GM21576 (cell line): ENCODE data around the gene NUDT7.

Source experiments
- ATAC-seq: cut with Tn5 transposase; IDR thresholded peaks from one replicate; pipeline ENCODE4 v1.9.1; 2021; ENCODE audit warnings: mild to moderate bottlenecking, moderate library complexity; ENCODE audit not compliant: unreplicated experiment

The NUDT7 gene

DNA sequence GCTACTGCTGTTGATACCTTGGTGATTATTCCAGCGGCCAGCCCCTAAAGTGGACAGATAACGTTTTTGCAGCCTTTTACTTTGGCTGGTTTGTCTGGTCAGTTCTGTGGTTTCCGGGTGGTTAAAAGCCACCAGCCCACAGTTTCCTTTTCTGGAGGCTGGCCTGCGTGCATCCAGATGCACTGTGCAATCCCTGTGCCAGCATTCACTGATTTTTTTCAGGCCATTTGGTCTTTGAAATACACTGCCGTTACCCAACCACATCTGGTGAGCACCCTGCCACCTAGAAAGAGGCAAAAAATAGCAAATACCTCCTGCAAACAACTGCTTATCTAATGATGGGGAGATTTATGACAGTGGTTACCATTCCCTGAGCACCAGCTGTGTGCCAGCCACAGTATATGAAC lies 797 bp downstream of the NUDT7 start:
- ATAC-seq: peak; percentile 27

- no peak for ATAC-seq
Observed at GRCh38 chr16:77724174-77724573, 1.9 kb downstream of the NUDT7 start.

- no peak for ATAC-seq
Observed at GRCh38 chr16:77729951-77730350, 7.6 kb downstream of the NUDT7 start.

DNA sequence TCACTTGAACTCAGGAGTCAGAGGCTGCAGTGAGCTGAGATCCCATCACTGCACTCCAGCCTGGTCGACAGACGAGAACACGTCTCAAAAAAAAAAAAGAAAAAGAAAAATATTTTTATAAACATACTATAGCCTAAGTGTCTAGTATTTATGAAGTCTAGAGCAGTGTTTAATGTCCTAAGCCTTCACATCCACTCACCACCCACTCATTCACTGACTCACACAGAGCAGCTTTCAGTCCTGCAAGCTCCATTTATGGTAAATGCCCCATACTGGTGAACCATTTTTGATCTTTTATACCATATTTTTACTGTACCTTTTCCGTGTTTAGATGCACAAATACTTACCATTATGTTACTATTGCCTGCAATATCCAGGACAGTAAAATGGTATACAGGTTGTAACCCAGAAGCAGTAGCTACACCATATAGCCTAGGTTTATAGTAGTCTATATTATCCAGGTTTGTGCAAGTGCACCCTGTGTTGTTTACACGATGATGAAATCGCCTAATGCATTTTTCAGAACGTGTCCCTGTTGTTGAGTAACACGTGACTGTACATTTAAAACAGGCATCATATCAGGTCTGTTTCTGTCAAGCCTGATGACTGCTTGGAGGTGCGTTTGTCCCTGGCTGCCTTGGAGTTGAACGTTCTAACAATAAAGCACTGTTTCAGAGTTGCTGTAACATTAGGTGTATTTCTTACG lies 10.1 kb downstream of the NUDT7 start:
- no peak for ATAC-seq

GRCh38 chr16:77736879-77737278 lies 14.6 kb downstream of the NUDT7 start:
- peak; percentile 52 for ATAC-seq

DNA sequence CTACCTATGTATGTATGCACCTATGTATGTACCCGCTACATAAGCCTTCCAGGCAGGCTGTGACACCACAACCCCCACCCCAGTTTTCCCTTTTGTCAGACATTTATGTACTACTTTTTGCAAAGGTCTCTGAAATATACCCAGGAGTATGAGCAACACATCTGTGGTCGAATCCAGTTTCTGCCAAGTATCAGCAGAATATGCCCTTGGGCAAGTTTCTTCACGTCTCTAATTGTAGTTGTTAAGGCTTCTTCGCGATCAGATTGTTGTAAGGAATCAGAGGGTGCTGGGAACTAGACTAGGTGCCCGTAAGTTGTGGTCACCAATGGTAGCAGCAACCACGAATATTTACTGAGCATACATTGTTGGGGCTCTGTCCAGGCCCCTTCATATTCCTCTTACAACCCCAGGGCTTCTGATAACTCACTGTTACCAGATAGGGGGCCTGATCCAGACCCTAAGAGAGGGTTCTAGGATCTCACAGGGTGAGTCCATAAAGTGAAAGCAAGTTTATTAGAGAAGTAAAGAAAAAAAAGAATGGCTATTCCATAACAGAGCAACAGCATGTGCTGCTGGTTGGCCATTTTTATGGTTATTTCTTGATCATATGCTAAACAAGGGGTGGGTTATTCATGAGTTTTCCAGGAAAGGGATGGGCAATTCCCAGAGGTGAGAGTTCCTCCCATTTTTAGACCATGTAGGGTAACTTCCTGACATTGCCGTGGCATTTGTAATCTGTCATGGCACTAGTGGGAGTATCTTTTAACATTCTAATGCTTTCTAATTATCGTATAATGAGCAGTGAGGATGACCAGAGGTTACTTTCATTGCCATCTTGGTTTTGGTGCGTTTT lies 16.6 kb downstream of the NUDT7 start:
- ATAC-seq: no peak

DNA sequence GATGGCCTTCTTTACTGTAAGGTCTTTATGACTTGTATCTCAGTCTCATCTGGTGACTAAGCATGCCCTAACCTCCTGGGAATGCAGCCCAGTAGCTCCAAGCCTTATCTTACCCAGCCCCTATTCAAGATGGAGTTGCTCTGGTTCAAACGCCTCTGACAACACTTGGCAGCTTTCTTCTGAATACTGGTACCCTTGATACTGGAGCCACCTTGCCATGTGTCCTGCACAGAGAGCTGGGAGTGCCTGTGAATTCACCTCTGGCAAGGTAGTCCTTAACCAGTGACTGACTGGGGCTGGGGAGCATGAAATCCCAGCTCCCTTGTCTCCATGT lies 17.2 kb downstream of the NUDT7 start:
- no peak for ATAC-seq

DNA sequence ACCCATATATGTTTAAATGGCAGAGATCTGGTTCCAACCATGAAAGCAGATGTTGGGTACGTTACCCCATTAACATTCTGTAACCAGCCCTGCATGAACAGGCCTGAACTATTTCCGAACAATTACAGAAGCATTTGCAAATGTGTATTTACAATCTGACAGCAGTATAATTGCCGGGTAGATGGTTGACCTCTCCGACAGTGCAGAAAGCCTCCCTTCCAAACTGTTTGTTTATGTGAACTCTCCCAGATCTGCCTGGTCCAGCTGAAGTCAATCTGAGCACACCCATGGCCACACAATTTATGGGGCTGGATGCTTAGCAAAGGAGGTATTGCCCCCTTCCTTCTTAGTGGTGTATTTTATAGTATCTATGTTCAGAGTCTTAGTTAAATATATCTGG lies 21.8 kb downstream of the NUDT7 start:
- ATAC-seq: no peak

DNA sequence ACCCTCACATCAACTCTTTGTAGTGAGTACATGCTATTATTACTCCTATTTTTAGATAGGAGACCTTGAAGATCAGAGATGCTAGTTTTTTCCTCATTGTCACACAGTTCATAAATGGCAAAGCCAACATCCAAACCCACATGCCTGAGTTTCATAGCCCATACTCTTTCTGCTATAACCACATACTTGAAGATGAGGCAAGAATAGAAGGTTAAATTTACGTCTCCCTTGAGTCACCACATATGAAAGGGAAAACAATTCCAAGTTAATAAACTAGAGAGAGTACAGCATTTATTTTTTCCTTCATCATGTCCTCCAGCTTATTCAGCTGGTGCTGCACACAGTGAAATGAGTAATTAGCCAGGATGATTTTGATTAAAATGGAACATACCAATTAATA lies 23.7 kb downstream of the NUDT7 start:
- no peak for ATAC-seq

- no peak for ATAC-seq
Observed at GRCh38 chr16:77748421-77749005, 26.2 kb downstream of the NUDT7 start.

DNA sequence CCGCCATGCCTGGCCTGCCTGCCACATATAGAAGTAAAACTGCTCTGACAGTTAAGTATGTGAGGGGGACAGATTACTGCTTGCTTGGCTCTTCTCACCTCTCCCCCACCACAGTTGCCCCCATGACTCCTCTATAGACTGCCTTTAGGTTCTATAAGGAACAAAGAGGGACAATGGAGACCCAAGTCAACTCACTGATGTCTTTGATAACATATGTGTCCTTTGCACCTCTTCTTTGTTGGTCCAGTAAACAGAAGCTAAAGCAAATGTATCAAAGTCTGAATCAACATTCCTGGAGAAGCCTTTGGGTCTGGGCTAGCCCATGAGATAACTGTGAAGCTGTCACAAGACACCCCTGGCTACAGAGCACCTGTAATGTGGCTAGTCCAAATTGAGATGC lies 27.1 kb downstream of the NUDT7 start:
- ATAC-seq: no peak

GRCh38 chr16:77758046-77758445 lies 35.7 kb downstream of the NUDT7 start:
- ATAC-seq: no peak

DNA sequence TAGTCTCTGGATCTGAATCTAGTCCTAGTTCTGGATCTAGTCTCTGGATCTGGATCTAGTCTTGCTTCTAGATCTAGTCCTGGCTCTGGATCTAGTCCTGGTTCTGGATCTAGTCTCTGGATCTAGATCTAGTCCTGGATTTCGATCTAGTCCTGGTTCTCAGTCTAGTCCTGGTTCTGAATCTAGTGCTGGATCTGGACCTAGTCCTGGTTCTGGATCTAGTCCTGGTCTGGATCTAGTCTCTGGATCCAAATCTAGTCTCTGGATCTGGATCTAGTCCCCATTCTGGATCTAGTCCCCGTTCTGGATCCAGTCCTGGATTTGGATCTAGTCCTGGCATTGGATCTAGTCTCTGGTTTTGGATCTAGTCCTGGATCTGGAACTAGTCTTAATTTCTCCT lies 36.2 kb downstream of the NUDT7 start:
- ATAC-seq: no peak

GRCh38 chr16:77759201-77759600 lies 36.9 kb downstream of the NUDT7 start:
- ATAC-seq: no peak

GRCh38 chr16:77759821-77760220 lies 37.5 kb downstream of the NUDT7 start:
- ATAC-seq: no peak

- ATAC-seq: no peak
Observed at GRCh38 chr16:77760800-77761199, 38.5 kb downstream of the NUDT7 start.

DNA sequence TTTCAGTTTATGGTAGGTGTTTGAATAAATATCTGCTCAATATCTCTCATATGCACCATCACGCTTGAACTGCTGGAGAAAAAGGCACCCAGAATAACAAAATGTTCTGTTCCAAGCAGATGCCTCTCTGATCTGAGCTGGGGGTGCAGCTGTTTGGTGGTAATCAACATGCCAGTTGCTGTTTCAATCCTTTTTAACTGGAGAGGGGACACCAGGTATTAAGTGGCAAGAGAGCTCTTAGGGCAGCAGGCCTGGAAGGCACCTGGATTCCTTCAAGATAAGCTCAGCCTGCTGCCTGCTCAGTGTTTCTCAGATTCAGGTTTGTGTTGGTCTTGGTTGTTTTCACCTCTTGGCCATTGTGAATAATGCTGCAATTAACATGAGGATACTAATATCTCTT lies 38.9 kb downstream of the NUDT7 start:
- ATAC-seq: no peak

DNA sequence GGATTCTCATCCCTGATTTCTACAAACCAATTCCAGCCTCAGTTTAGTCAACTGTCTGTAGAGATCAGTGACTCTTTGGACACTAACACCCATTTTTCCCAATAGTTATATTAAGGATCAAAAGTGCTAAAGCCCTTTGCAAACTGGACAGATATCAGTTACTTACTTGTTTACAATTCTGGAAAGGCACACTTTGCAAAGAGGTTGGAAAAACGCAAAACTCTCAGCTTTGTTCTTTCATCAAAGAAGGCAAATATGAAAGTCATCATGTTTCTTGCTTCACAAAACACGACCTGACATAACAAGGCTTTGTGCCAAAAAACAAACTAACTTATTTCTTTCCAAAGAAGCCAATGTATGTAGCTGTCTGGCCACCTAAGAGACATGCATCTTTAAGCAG lies 39.9 kb downstream of the NUDT7 start:
- no peak for ATAC-seq

DNA sequence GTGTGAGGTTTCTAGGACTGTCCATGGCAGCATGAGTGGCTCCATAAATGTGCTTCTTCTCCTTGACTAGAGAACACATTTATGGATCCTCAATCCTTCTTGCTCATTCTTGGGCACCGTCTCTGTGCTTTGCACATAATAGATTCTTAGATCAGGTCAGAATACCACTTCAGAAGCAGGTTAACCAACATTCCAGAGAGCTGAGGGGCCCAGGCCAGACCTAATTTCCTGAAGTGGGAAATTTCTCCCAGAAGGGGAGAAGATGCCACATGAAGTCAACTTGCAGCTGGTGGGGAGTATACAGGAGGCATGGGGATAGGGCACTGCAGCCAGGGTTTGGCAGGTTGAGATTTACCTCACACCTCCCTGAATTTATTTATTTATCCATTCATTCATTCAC lies 41.7 kb downstream of the NUDT7 start:
- ATAC-seq: no peak

DNA sequence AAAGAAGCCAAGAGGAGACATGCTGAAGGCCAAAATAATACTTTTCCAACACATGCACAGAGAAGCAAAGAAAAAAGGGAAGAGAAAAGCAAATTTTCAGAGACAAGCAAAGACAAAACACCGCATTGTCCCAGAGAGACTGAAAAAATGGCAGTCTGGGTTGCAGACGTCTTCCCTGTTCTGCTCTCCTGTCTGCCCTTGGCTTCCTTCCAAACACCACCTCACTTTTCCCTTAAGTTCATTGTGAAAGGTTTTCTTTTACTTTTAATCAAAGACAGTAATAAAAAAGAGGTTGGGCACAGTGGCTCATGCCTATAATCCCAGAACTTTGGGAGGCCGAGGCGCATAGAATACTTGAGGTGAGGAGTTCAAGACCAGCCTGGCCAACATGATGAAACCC lies 44.9 kb downstream of the NUDT7 start:
- ATAC-seq: no peak

DNA sequence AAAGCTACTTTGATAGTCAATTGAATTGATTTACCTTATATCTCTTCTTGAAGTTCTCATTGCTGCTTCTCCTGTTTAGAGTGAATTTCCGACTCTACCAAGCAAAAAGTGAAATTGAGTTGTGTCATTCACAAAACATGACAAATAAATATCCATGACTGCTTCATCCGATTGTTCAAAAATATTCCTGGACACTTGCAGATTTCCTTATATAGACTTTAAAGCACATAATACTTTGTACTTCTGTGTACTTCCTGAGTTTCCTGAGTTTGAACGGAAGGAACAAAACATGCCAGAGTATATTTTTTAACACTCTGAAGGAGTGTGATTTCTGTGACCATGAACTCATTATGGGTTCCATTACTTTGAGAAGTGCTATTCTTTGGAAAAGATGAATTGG lies 45.5 kb downstream of the NUDT7 start:
- ATAC-seq: no peak
